Hepatocyte (in vitro differentiated cells): Measurements from ENCODE around the gene DMWD. TPM values are rescaled to one million over a fixed set of nuclear protein-coding genes. Genes with fewer than 3 reads are reported as not detected.

ENCODE experiments used
- DNase-seq: peaks from one replicate; pipeline ENCODE4 v3.0.0-alpha.2; 2016; ENCODE audit warnings: low spot score
- H2AFZ ChIP-seq: fragments of 200-600 bp; sonication (generic); 2 replicates; pipeline ENCODE4 v1.6.0; 2016; ENCODE audit warnings: antibody characterized with exemption, mild to moderate bottlenecking
- H3K27ac ChIP-seq: fragments of 200-600 bp; sonication (generic); 2 replicates; pipeline ENCODE4 v1.5.1; 2016; ENCODE audit warnings: mild to moderate bottlenecking
- H3K27me3 ChIP-seq: fragments of 200-600 bp; sonication (generic); 2 replicates; pipeline ENCODE4 v1.6.1; 2016
- H3K36me3 ChIP-seq: fragments of 200-600 bp; sonication (generic); replicated peaks from 2 replicates; pipeline ENCODE4 v1.5.1; 2016; ENCODE audit warnings: low read depth; ENCODE audit not compliant: insufficient read depth
- H3K4me1 ChIP-seq: fragments of 200-600 bp; sonication (generic); 2 replicates; pipeline ENCODE4 v1.5.1; 2016; ENCODE audit warnings: mild to moderate bottlenecking, moderate library complexity; ENCODE audit not compliant: insufficient read depth
- H3K4me2 ChIP-seq: fragments of 200-600 bp; sonication (generic); 2 replicates; pipeline ENCODE4 v1.6.0; 2016
- H3K4me3 ChIP-seq: fragments of 200-600 bp; sonication (generic); 2 replicates; pipeline ENCODE4 v1.5.1; 2016; ENCODE audit warnings: mild to moderate bottlenecking
- H3K79me2 ChIP-seq: fragments of 200-600 bp; sonication (generic); 2 replicates; pipeline ENCODE4 v1.6.0; 2017; ENCODE audit warnings: mild to moderate bottlenecking
- H3K9me2 ChIP-seq: fragments of 200-600 bp; sonication (generic); replicated peaks from 2 replicates; pipeline ENCODE4 v1.6.0; 2017; ENCODE audit warnings: mild to moderate bottlenecking; ENCODE audit not compliant: insufficient read depth
- H3K9me3 ChIP-seq: fragments of 200-600 bp; sonication (generic); 2 replicates; pipeline ENCODE4 v1.5.1; 2016; ENCODE audit warnings: low read depth, mild to moderate bottlenecking
- H4K20me1 ChIP-seq: fragments of 200-600 bp; sonication (generic); 2 replicates; pipeline ENCODE4 v1.6.0; 2016; ENCODE audit warnings: mild to moderate bottlenecking; ENCODE audit not compliant: insufficient read depth, poor library complexity, severe bottlenecking
- CTCF ChIP-seq: fragments of 200-600 bp; sonication (generic); IDR thresholded peaks from 2 replicates; pipeline ENCODE4 v1.5.1; 2016; ENCODE audit warnings: antibody characterized with exemption, mild to moderate bottlenecking; ENCODE audit not compliant: poor library complexity
- EZH2 ChIP-seq: fragments of 200-600 bp; sonication (generic); IDR thresholded peaks from 2 replicates; pipeline ENCODE4 v1.6.1; 2016; ENCODE audit warnings: antibody characterized with exemption, mild to moderate bottlenecking, borderline replicate concordance
- EZH2phosphoT487 ChIP-seq: fragments of 200-600 bp; sonication (generic); IDR thresholded peaks from one replicate; pipeline ENCODE4 v1.6.1; 2018; ENCODE audit warnings: antibody characterized with exemption, mild to moderate bottlenecking, low read depth, moderate library complexity; ENCODE audit not compliant: unreplicated experiment, severe bottlenecking
- WGBS: methylation state at CpG from one replicate; pipeline ENCODE4 v1.1.6; 2016; ENCODE audit warnings: low lambda C conversion rate; ENCODE audit errors: missing lambda C conversion rate; 5-methylcytosine and 5-hydroxymethylcytosine counted together
- polyA plus RNA-seq: library from polyadenylated mRNA; unstranded; fragments of >200 nt; fragmentation: Nextera tagmentation; extraction: Ambion mirVana; gene quantifications from 2 replicates; pipeline ENCODE4 v1.2.1, GENCODE V29; 2016
- total RNA-seq: library from RNA; depleted of rRNA; stranded (reverse); fragments of >200 nt; gene quantifications from 2 replicates; pipeline ENCODE4 v1.2.3, GENCODE V29; 2014

Gene DMWD
- total and polyA plus RNA-seq, 2 experiments from 2014 or later: 23.7 to 70.1 TPM

- H2AFZ ChIP-seq: no peak overlapping the region
- DNase-seq: no peak
- TF ChIP-seq CTCF: no peak
- TF ChIP-seq EZH2: no peak
- no peak for TF ChIP-seq EZH2phosphoT487
- no peak overlapping the region for H3K4me3 ChIP-seq
- peaks cover 34% of the 10 kb centered on the region for H3K4me1 ChIP-seq
- H3K36me3 ChIP-seq: no peaks in the 10 kb centered on the region
- no peaks in the 10 kb centered on the region for H3K9me3 ChIP-seq
- H4K20me1 ChIP-seq: no peaks in the 10 kb centered on the region
- WGBS: 48% methylated on average over 6 of the region's 6 CpGs
- H3K9me2 ChIP-seq: no peaks in the 10 kb centered on the region
- no peaks in the 10 kb centered on the region for H3K27me3 ChIP-seq
- peaks cover 34% of the 10 kb centered on the region for H3K79me2 ChIP-seq
- H3K27ac ChIP-seq: peak overlapping the region; percentile 69
- peak overlapping the region; percentile 57 for H3K4me2 ChIP-seq
These were observed 28.2 kb downstream of the DMWD start for GRCh38 chr19:45764475-45764874.

GRCh38 chr19:45763691-45764294, 28.9 kb downstream of the DMWD start:
- DNase-seq: no peak
- H4K20me1 ChIP-seq: no peaks in the 10 kb centered on the region
- WGBS: 75% methylated on average over 27 of the region's 27 CpGs
- peaks cover 34% of the 10 kb centered on the region for H3K79me2 ChIP-seq
- no peaks in the 10 kb centered on the region for H3K9me2 ChIP-seq
- no peaks in the 10 kb centered on the region for H3K9me3 ChIP-seq
- no peak overlapping the region for H3K4me3 ChIP-seq
- H3K36me3 ChIP-seq: no peaks in the 10 kb centered on the region
- peaks cover 34% of the 10 kb centered on the region for H3K4me1 ChIP-seq
- H3K27me3 ChIP-seq: no peaks in the 10 kb centered on the region
- H3K4me2 ChIP-seq: peak overlapping the region; percentile 57
- no peak overlapping the region for H2AFZ ChIP-seq
- H3K27ac ChIP-seq: peak overlapping the region; percentile 69
- no peak for TF ChIP-seq EZH2phosphoT487
- no peak for TF ChIP-seq CTCF
- TF ChIP-seq EZH2: no peak

DNA sequence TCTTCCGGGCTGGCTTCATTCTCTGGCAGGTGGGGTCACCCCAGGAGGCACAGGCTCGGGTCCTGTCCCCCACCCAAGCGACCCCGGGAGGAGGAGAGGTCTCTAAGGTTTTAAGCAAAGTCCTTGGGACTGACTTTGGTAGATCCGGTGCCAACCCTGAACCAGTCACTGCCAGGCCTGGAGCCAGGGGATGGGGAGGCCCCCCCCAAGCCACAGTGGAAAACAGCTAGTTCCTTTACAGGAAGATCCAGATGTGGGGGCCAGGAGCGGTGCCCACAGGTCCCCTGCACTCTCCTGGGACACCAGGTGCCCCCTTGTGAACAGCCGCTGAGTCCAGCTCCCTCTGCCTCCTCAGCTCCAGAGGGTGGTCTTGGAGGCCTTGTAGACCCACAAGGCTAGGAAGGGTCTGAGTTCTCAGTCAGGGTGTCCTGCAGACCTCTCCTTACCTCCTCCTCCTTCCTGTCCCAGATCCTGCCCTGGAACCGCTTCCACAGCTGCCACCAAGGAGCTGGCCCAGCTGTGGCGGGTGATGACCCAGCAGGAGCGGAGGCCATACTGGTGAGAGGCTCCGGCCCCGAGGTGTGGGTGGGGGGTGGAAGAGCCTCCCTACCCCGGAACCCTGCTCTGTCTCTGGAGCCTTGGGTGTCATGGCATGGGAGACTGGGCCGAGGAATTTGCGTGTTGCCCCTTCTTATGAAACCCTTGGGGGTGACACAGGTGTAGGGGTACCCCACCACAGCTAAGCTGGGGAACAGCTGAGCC, 29.6 kb downstream of the DMWD start:
- 92% methylated on average over 15 of the region's 15 CpGs for WGBS
- H3K27me3 ChIP-seq: no peaks in the 10 kb centered on the region
- H3K27ac ChIP-seq: no peak overlapping the region
- TF ChIP-seq CTCF (no peak), EZH2phosphoT487 (no peak), EZH2 (no peak)
- H4K20me1 ChIP-seq: no peaks in the 10 kb centered on the region
- no peak for DNase-seq
- H2AFZ ChIP-seq: no peak overlapping the region
- no peaks in the 10 kb centered on the region for H3K9me2 ChIP-seq
- H3K4me1 ChIP-seq: peaks cover 34% of the 10 kb centered on the region
- H3K79me2 ChIP-seq: peaks cover 34% of the 10 kb centered on the region
- H3K9me3 ChIP-seq: no peaks in the 10 kb centered on the region
- no peak overlapping the region for H3K4me2 ChIP-seq
- H3K36me3 ChIP-seq: no peaks in the 10 kb centered on the region
- H3K4me3 ChIP-seq: no peak overlapping the region
